K562 (cell line): ENCODE results near the gene EMID1. TPM values are rescaled to one million over a fixed set of nuclear protein-coding genes. Genes with fewer than 3 reads are reported as not detected.

Experiments used
- ATAC-seq: fragments of 200-7000 bp; cut with Tn5 transposase; 3 replicates; pipeline ENCODE4 v1.9.1; 2020; ENCODE audit warnings: moderate library complexity
- BruUV-seq: library from RNA; stranded (reverse); fragments of 400-500 nt; replicated peaks from 2 replicates; lab custom pipeline; 2021; lab: Mats Ljungman, UMichigan
- CTCF ChIA-PET: fragments of 300-600 bp; formaldehyde crosslinking; extraction: SDS; loops from one replicate; lab custom pipeline; 2021; ENCODE audit warnings: low intra/inter-chr PET ratio; lab: Yijun Ruan, JAX
- POLR2A ChIA-PET: fragments of 300-600, 350-650 bp; sonication (Branson Sonifier 250); formaldehyde crosslinking; extraction: SDS; loops from one replicate; lab custom pipeline; 2021; ENCODE audit warnings: antibody characterized with exemption, inconsistent platforms; lab: Yijun Ruan, JAX
- DNase-seq, 4 experiments: peaks; one replicate each; pipeline versions ENCODE4 v3.0.0 to v3.0.0-alpha.2; 2011 to 2018; ENCODE audit warnings: low spot score in 3 of 4, mixed read lengths in 3 of 4; ENCODE audit errors: extremely low read depth in 1 of 4
- FAIRE-seq: peaks from 2 replicates; lab custom pipeline; 2011; peaks lifted over from hg19 to GRCh38; lab: Jason Lieb, UNC
- H2AFZ ChIP-seq: 2 replicates; pipeline ENCODE4 v1.6.0; 2011; ENCODE audit warnings: low read depth, low read length, control low read depth, inconsistent platforms
- H3K27ac ChIP-seq: fragments of 200-600 bp; 3 replicates; pipeline ENCODE4 v1.8.0; 2011; ENCODE audit warnings: low read depth, mild to moderate bottlenecking, control low read depth, inconsistent platforms, low read length, moderate library complexity, mixed read lengths; ENCODE audit errors: extremely low read depth
- H3K27me3 ChIP-seq, 2 experiments: fragments of 300-600 bp in 1 of 2; 2 replicates in 1 of 2; 3 replicates in 1 of 2; pipeline versions ENCODE4 v1.6.0 to v1.8.0; 2011; ENCODE audit warnings: inconsistent platforms in 2 of 2, low read length in 2 of 2, mild to moderate bottlenecking in 1 of 2, mixed read lengths in 1 of 2, moderate library complexity in 1 of 2; ENCODE audit not compliant: control insufficient read depth in 2 of 2, insufficient read depth in 2 of 2
- H3K36me3 ChIP-seq: fragments of 300-600 bp; 3 replicates; pipeline ENCODE4 v1.8.0; 2011; ENCODE audit warnings: mild to moderate bottlenecking, low read length, inconsistent platforms; ENCODE audit not compliant: control insufficient read depth, insufficient read depth
- H3K4me1 ChIP-seq, 2 experiments: fragments of 200-600 bp in 1 of 2; replicated peaks in 1 of 2; 2 replicates in 1 of 2; 3 replicates in 1 of 2; pipeline versions ENCODE4 v1.5.1 to v1.8.0; 2011; ENCODE audit warnings: inconsistent platforms in 2 of 2, low read length in 2 of 2, mild to moderate bottlenecking in 1 of 2, mixed read lengths in 1 of 2, moderate library complexity in 1 of 2; ENCODE audit not compliant: control insufficient read depth in 2 of 2, insufficient read depth in 2 of 2
- H3K4me2 ChIP-seq: 2 replicates; pipeline ENCODE4 v1.6.1; 2011; ENCODE audit warnings: low read length, control low read depth, inconsistent platforms, mixed read lengths; ENCODE audit not compliant: insufficient read depth
- H3K4me3 ChIP-seq: fragments of 200-600 bp; sonication (generic), shearing (Covaris generic); 2 replicates; pipeline ENCODE4 v1.5.1; 2016; ENCODE audit warnings: control low read depth, inconsistent platforms
- H3K79me2 ChIP-seq: fragments of 200-600 bp; 3 replicates; pipeline ENCODE4 v1.8.0; 2011; ENCODE audit warnings: low read length, inconsistent platforms; ENCODE audit not compliant: control insufficient read depth, insufficient read depth
- H3K9ac ChIP-seq, 2 experiments: 2 replicates each; pipeline versions ENCODE4 v1.6.0 to v1.6.1; 2011; ENCODE audit warnings: low read depth in 2 of 2, low read length in 2 of 2, control low read depth in 1 of 2, inconsistent platforms in 1 of 2, mild to moderate bottlenecking in 1 of 2, mixed read lengths in 1 of 2; ENCODE audit not compliant: insufficient read depth in 1 of 2
- H3K9me1 ChIP-seq: one replicate; pipeline ENCODE4 v1.6.0; 2011; ENCODE audit warnings: inconsistent platforms, mild to moderate bottlenecking, low read length, moderate library complexity; ENCODE audit not compliant: control insufficient read depth, insufficient read depth
- H3K9me3 ChIP-seq: replicated peaks from 2 replicates; pipeline ENCODE4 v1.5.1; 2011; ENCODE audit warnings: low read depth, low read length, inconsistent platforms; ENCODE audit not compliant: control insufficient read depth, insufficient read depth
- H4K20me1 ChIP-seq: replicated peaks from 2 replicates; pipeline ENCODE4 v1.6.1; 2011; ENCODE audit warnings: low read length, inconsistent platforms, mixed read lengths; ENCODE audit not compliant: control insufficient read depth, insufficient read depth
- ATF1 ChIP-seq, 2 experiments: fragments of 450-650 bp in 1 of 2; IDR thresholded peaks; 2 replicates each; pipeline ENCODE4 v1.6.1; 2016; ENCODE audit warnings: missing compliant biosample characterization in 1 of 2, missing genetic modification characterization in 1 of 2
- BRD4 ChIP-seq: fragments of 200-600 bp; sonication (generic); IDR thresholded peaks from 2 replicates; pipeline ENCODE4 v1.6.1; 2017; ENCODE audit warnings: inconsistent platforms
- CC2D1A ChIP-seq: fragments of 450-650 bp; IDR thresholded peaks from 2 replicates; pipeline ENCODE4 v1.6.1; 2017; ENCODE audit warnings: mild to moderate bottlenecking
- HMG20A ChIP-seq: fragments of 450-650 bp; formaldehyde crosslinking; conservative IDR thresholded peaks from 2 replicates; pipeline ENCODE4 v1.4.0; 2020; ENCODE audit warnings: mild to moderate bottlenecking, mixed read lengths
- KLF6 ChIP-seq: fragments of 250-450 bp; sonication (Bioruptor Pico); IDR thresholded peaks from 2 replicates; pipeline ENCODE4 v1.4.0; 2020; ENCODE audit warnings: mild to moderate bottlenecking, moderate library complexity, borderline replicate concordance
- PHF21A ChIP-seq: fragments of 450-650 bp; IDR thresholded peaks from 2 replicates; pipeline ENCODE4 v1.6.1; 2017; ENCODE audit warnings: low read depth, borderline replicate concordance
- TEAD1 ChIP-seq, 2 experiments: fragments of 450-650 bp in 1 of 2; sonication (generic) in 1 of 2; formaldehyde crosslinking; IDR thresholded peaks; 2 replicates each; pipeline versions ENCODE4 v1.4.0 to v1.8.0; 2020 to 2022; ENCODE audit warnings: mild to moderate bottlenecking in 2 of 2, missing genetic modification reagents in 1 of 2
- WGBS: fragments of 100-300 bp; shearing (Covaris generic); methylation state at CpG from one replicate; pipeline ENCODE4 v1.1.6; 2016; ENCODE audit warnings: low coverage, mixed read lengths; ENCODE audit not compliant: insufficient coverage; ENCODE audit errors: missing lambda C conversion rate; 5-methylcytosine and 5-hydroxymethylcytosine counted together
- in situ Hi-C: fragments of 300-500 bp; cut with MboI; formaldehyde crosslinking; loops from 4 replicates; pipeline ENCODE4 v1.15.0; 2018; ENCODE audit warnings: inconsistent platforms, mixed read lengths
- intact Hi-C: fragments of 100-400 bp; cut with micrococcal nuclease; formaldehyde crosslinking; loops from 2 replicates; pipeline ENCODE4 v1.14.2; 2022
- polyA plus RNA-seq, 8 experiments: library from polyadenylated mRNA; depleted of rRNA in 4 of 8; stranded (reverse) in 5 of 8; unstranded in 3 of 8; fragments of >200 nt; fragmentation: Nextera tagmentation in 2 of 8; fragmentation: Illumina TruSeq in 1 of 8; extraction: Ambion mirVana in 2 of 8; extraction: Trizol in 1 of 8; gene quantifications; 2 replicates each; pipeline versions ENCODE4 v1.2.1 to v1.2.3, GENCODE V29; 2011 to 2014; ENCODE audit warnings: inconsistent platforms in 1 of 8, missing spikeins in 1 of 8
- total RNA-seq, 7 experiments: library from RNA; depleted of rRNA in 6 of 7; stranded (reverse); fragments of >200 nt in 6 of 7; fragmentation: Illumina TruSeq in 2 of 7; extraction: Trizol in 2 of 7; gene quantifications; 2 replicates each; pipeline versions ENCODE4 v1.2.1 to v1.2.3, GENCODE V29; 2011 to 2021; ENCODE audit warnings: low replicate concordance in 1 of 7

EMID1 gene
- total and polyA plus RNA-seq, 9 of the 15 experiments (the other 6 are each of a cell fraction or from before 2014, with no cell fraction given): 0.15 to 7.2 (median 2.7) TPM

DNA sequence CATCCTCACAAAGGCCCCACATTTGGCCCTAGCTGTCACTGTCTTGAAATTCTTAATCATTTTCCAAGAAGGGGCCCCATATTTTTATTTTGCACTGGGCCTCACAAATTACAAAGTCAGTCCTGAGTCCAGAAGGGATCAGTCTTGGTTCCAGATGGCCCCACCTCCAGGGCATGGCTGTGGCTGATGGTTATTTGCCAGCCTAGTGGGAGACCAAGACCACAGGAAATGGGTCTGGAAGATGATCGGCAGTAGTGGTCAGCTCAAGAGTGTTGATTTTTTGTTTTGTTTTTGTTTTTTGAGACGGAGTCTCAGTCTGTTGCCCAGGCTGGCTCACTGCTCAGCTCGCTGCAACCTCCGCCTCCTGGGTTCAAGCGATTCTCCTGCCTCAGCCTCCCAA lies 47.1 kb upstream of the EMID1 start:
- Histone ChIP-seq H3K27me3 (no peaks in the 10 kb centered on the region), H3K4me2 (no peak overlapping the region), H3K4me3 (no peak overlapping the region), H3K27ac (no peak overlapping the region), H3K4me1 (peaks cover 6 to 9% of the 10 kb centered on the region in 2 experiments; a peak in 4 of 5 replicates), H3K9ac (no peak overlapping the region), H2AFZ (no peak overlapping the region), H3K9me1 (no peaks in the 10 kb centered on the region), H3K79me2 (no peaks in the 10 kb centered on the region), H3K36me3 (no peaks in the 10 kb centered on the region), H4K20me1 (no peaks in the 10 kb centered on the region), H3K9me3 (no peaks in the 10 kb centered on the region)
- in situ Hi-C loops (loop anchor here (10.0 kb wide), 1 partner anchor 304 kb away; no protein-coding TSS in a partner anchor), intact Hi-C loops (loop anchor here (10.0 kb wide), 1 partner anchor 94 kb away; the partner anchor contains the start of gene C22orf31)
- FAIRE-seq: no peak
- ChIA-PET CTCF (interaction anchor here (0.6 kb wide), 1 partner anchor 68 kb away, joined by 3 read pairs; no protein-coding TSS in a partner anchor), POLR2A (interaction anchor here (0.7 kb wide), 1 partner anchor 93 kb away, joined by 3 read pairs; no protein-coding TSS in a partner anchor)
- WGBS: 80% methylated on average over 5 of the region's 5 CpGs
- no TSS peak for BruUV-seq
- TF ChIP-seq HMG20A (CRISPR knock-in tag) (no peak), KLF6 (CRISPR knock-in tag) (no peak), PHF21A (no peak), BRD4 (no peak), TEAD1 (CRISPR knock-in tag; IDR thresholded peaks at IDR 0.05) (no peak), CC2D1A (no peak), ATF1 (CRISPR knock-in tag; IDR thresholded peaks at IDR 0.05) (no peak), ATF1 (tag; IDR thresholded peaks at IDR 0.05) (no peak)
- no peak for DNase-seq
- ATAC-seq: no peak
